A549 (cell line): ENCODE results near the gene GNA15. TPM values are rescaled to one million over a fixed set of nuclear protein-coding genes. Genes with fewer than 3 reads are reported as not detected.

Experiments used
- BHLHE40 ChIP-seq: IDR thresholded peaks from 2 replicates; pipeline ENCODE4 v1.6.1; 2012; ENCODE audit warnings: low read depth, low read length, inconsistent platforms
- CBX2 ChIP-seq: fragments of 200-600 bp; sonication (generic); IDR thresholded peaks from 2 replicates; pipeline ENCODE4 v1.6.1; 2016; ENCODE audit warnings: low read depth, mild to moderate bottlenecking, borderline replicate concordance
- CHD2 ChIP-seq: fragments of 150-350 bp; IDR thresholded peaks from 2 replicates; pipeline ENCODE4 v1.6.1; 2014; ENCODE audit warnings: low read length; ENCODE audit not compliant: partially characterized antibody
- EHF ChIP-seq: fragments of 250-450 bp; sonication (Bioruptor Pico); IDR thresholded peaks from 2 replicates; pipeline ENCODE4 v1.5.0; 2020; ENCODE audit warnings: mild to moderate bottlenecking
- EP300 ChIP-seq, 2 experiments: fragments of >200 bp; sonication (Bioruptor Twin); formaldehyde crosslinking; IDR thresholded peaks; 2 replicates in 1 of 2; 3 replicates in 1 of 2; pipeline ENCODE4 v1.6.1; 2016 to 2017
- ESRRA ChIP-seq: fragments of 150-350 bp; IDR thresholded peaks from 2 replicates; pipeline ENCODE4 v1.6.1; 2014; ENCODE audit warnings: mild to moderate bottlenecking, low read length, borderline replicate concordance
- FOSB ChIP-seq: fragments of 250-450 bp; sonication (Bioruptor Pico); IDR thresholded peaks from 2 replicates; pipeline ENCODE4 v1.5.0; 2020; ENCODE audit warnings: mild to moderate bottlenecking, moderate library complexity
- FOSL2 ChIP-seq, 2 experiments: fragments of 450-650 bp in 1 of 2; fragments of >200 bp in 1 of 2; sonication (Bioruptor Twin) in 1 of 2; formaldehyde crosslinking; IDR thresholded peaks; 2 replicates each; pipeline versions ENCODE4 v1.5.0 to v1.6.1; 2016 to 2020; ENCODE audit warnings: mild to moderate bottlenecking in 1 of 2, moderate library complexity in 1 of 2
- GATA3 ChIP-seq: IDR thresholded peaks from 2 replicates; pipeline ENCODE4 v1.6.1; 2012; ENCODE audit warnings: borderline replicate concordance
- HEYL ChIP-seq: fragments of 250-450 bp; sonication (Bioruptor Pico); IDR thresholded peaks from 2 replicates; pipeline ENCODE4 v1.8.0; 2021; ENCODE audit warnings: mild to moderate bottlenecking, moderate library complexity
- HOXA7 ChIP-seq: fragments of 250-450 bp; sonication (Bioruptor Pico); IDR thresholded peaks from 2 replicates; pipeline ENCODE4 v1.5.0; 2020; ENCODE audit warnings: mild to moderate bottlenecking, moderate library complexity
- JUN ChIP-seq, 2 experiments: fragments of >200 bp; sonication (Bioruptor Twin); formaldehyde crosslinking; IDR thresholded peaks; 2 replicates in 1 of 2; 3 replicates in 1 of 2; pipeline ENCODE4 v1.6.1; 2016 to 2017
- JUNB ChIP-seq: fragments of >200 bp; sonication (Bioruptor Twin); formaldehyde crosslinking; IDR thresholded peaks from 2 replicates; pipeline ENCODE4 v1.6.1; 2016
- KDM1A ChIP-seq: fragments of 200-600 bp; sonication (generic); IDR thresholded peaks from 2 replicates; pipeline ENCODE4 v1.6.1; 2016; ENCODE audit warnings: low read depth, mild to moderate bottlenecking
- KDM5A ChIP-seq: fragments of 200-600 bp; sonication (generic); IDR thresholded peaks from 2 replicates; pipeline ENCODE4 v1.6.1; 2016; ENCODE audit warnings: antibody characterized with exemption, mild to moderate bottlenecking
- MAZ ChIP-seq: fragments of 150-350 bp; IDR thresholded peaks from 2 replicates; pipeline ENCODE4 v1.6.1; 2014; ENCODE audit warnings: antibody characterized with exemption, low read depth, low read length, borderline replicate concordance
- MYC ChIP-seq: IDR thresholded peaks from 2 replicates; pipeline ENCODE4 v1.6.1; 2012; ENCODE audit warnings: mild to moderate bottlenecking, inconsistent platforms, low read length, improper control_type of control experiment, borderline replicate concordance
- NFE2L2 ChIP-seq: fragments of 150-350 bp; conservative IDR thresholded peaks from 2 replicates; pipeline ENCODE4 v1.6.1; 2014; ENCODE audit warnings: low read length
- NPAS2 ChIP-seq: fragments of 250-450 bp; sonication (Bioruptor Pico); IDR thresholded peaks from 2 replicates; pipeline ENCODE4 v1.8.0; 2022; ENCODE audit warnings: mild to moderate bottlenecking, moderate library complexity, borderline replicate concordance
- NR3C1 ChIP-seq: fragments of >200 bp; sonication (Bioruptor Twin); formaldehyde crosslinking; IDR thresholded peaks from 3 replicates; pipeline ENCODE4 v1.6.1; 2017
- POLR2A ChIP-seq: IDR thresholded peaks from 2 replicates; pipeline ENCODE4 v1.6.1; 2012; ENCODE audit warnings: mild to moderate bottlenecking, low read length
- RCOR1 ChIP-seq: fragments of 150-350 bp; IDR thresholded peaks from 2 replicates; pipeline ENCODE4 v1.6.1; 2014; ENCODE audit warnings: antibody characterized with exemption, low read length, low read depth
- SMC3 ChIP-seq: fragments of >200 bp; sonication (Bioruptor Twin); formaldehyde crosslinking; IDR thresholded peaks from 3 replicates; pipeline ENCODE4 v1.6.1; 2018; ENCODE audit warnings: inconsistent platforms
- TP53 ChIP-seq: fragments of 250-450 bp; sonication (Bioruptor Pico); IDR thresholded peaks from 2 replicates; pipeline ENCODE4 v1.5.0; 2021; ENCODE audit warnings: mild to moderate bottlenecking, moderate library complexity
- ZFP36 ChIP-seq: fragments of 450-650 bp; IDR thresholded peaks from 2 replicates; pipeline ENCODE4 v1.6.1; 2014; ENCODE audit warnings: borderline replicate concordance; ENCODE audit not compliant: partially characterized antibody
- ZNF302 ChIP-seq: fragments of 250-450 bp; sonication (Bioruptor Pico); IDR thresholded peaks from 2 replicates; pipeline ENCODE4 v1.9.0; 2021; ENCODE audit warnings: inconsistent platforms, mild to moderate bottlenecking, moderate library complexity
- ZSCAN20 ChIP-seq: fragments of 250-450 bp; sonication (Bioruptor Pico); IDR thresholded peaks from 2 replicates; pipeline ENCODE4 v1.8.0; 2022; ENCODE audit warnings: mild to moderate bottlenecking, moderate library complexity
- polyA plus RNA-seq, 4 experiments: library from polyadenylated mRNA; depleted of rRNA in 3 of 4; stranded (reverse); fragments of >200 nt; fragmentation: RNase III in 1 of 4; extraction: RNeasy Plus Mini Kit Qiagen cat#74134 plus additional on column Dnase treatment in 1 of 4; gene quantifications; 2 replicates in 3 of 4; 3 replicates in 1 of 4; pipeline ENCODE4 v1.2.3, GENCODE V29; 2011 to 2017
- TF ChIP-seq, protein P1 (sequence below): fragments of 250-450 bp; sonication (Bioruptor Pico); IDR thresholded peaks from 2 replicates; pipeline ENCODE4 v1.5.0; 2021; ENCODE audit warnings: mild to moderate bottlenecking, moderate library complexity, borderline replicate concordance
- TF ChIP-seq, protein P2 (sequence below): IDR thresholded peaks from 2 replicates; pipeline ENCODE4 v1.6.1; 2012
- TF ChIP-seq, protein P3 (sequence below): fragments of 450-650 bp; IDR thresholded peaks from 2 replicates; pipeline ENCODE4 v1.6.1; 2014; ENCODE audit warnings: antibody characterized with exemption
- TF ChIP-seq, protein P4 (sequence below): fragments of >200 bp; sonication (Bioruptor Twin); formaldehyde crosslinking; IDR thresholded peaks from 2 replicates; pipeline ENCODE4 v1.6.1; 2016
- TF ChIP-seq, protein P5 (sequence below): IDR thresholded peaks from 2 replicates; pipeline ENCODE4 v1.6.1; 2012

Gene GNA15
- polyA plus RNA-seq, 2 of the 4 experiments (the other 2 are of a cell fraction): 0.06 TPM; not detected in 1

DNA sequence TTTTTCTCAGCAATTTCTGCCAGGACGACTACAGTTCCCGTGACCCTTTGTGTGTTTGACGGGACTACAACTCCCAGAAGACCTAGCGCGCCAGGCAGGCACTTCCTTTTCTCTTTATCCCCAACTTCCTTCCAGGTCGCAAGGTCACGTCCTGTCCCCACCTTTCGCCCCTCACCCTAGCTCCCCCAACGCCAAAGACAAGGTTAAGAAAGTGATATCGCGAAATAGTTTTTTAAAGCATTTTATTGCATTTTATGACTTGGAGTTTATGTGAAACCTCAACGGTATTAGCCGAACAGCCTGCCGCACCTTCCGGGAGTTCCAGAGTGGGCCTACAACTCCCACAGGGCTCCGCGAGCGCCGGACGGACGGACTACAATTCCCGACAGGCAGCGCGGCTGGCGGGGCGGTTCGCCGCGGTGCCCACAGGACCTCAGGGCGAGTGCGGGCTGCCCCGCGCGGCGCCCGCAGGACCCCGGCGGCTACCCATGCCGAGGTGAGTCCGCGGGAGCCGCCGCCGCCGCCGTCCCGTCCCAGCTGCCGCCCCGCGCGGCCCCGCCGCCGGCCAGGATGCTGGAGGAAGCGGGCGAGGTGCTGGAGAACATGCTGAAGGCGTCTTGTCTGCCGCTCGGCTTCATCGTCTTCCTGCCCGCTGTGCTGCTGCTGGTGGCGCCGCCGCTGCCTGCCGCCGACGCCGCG, 49.8 kb downstream of the GNA15 start, which contains the start of gene NCLN (continued):
- TF ChIP-seq, protein P1, sequence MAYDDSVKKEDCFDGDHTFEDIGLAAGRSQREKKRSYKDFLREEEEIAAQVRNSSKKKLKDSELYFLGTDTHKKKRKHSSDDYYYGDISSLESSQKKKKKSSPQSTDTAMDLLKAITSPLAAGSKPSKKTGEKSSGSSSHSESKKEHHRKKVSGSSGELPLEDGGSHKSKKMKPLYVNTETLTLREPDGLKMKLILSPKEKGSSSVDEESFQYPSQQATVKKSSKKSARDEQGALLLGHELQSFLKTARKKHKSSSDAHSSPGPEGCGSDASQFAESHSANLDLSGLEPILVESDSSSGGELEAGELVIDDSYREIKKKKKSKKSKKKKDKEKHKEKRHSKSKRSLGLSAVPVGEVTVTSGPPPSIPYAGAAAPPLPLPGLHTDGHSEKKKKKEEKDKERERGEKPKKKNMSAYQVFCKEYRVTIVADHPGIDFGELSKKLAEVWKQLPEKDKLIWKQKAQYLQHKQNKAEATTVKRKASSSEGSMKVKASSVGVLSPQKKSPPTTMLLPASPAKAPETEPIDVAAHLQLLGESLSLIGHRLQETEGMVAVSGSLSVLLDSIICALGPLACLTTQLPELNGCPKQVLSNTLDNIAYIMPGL (CRISPR knock-in tag): no peak
- TF ChIP-seq RCOR1: no peak
- TF ChIP-seq GATA3: no peak
- no peak for TF ChIP-seq KDM1A
- no peak for TF ChIP-seq SMC3
- TF ChIP-seq EP300 (IDR thresholded peaks at IDR 0.05): no peak
- TF ChIP-seq, protein P2, sequence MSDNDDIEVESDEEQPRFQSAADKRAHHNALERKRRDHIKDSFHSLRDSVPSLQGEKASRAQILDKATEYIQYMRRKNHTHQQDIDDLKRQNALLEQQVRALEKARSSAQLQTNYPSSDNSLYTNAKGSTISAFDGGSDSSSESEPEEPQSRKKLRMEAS: peak; percentile 48; the same call in 1 of the 2 replicates
- TF ChIP-seq, protein P3, sequence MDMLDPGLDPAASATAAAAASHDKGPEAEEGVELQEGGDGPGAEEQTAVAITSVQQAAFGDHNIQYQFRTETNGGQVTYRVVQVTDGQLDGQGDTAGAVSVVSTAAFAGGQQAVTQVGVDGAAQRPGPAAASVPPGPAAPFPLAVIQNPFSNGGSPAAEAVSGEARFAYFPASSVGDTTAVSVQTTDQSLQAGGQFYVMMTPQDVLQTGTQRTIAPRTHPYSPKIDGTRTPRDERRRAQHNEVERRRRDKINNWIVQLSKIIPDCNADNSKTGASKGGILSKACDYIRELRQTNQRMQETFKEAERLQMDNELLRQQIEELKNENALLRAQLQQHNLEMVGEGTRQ: 0 out of 2 replicates have a peak, but pooled peaks have one; percentile 34
- no peak for TF ChIP-seq ZFP36
- TF ChIP-seq POLR2A: peak; percentile 48
- TF ChIP-seq ESRRA: peak; percentile 38; the same call in 1 of the 2 replicates
- no peak for TF ChIP-seq HEYL (CRISPR knock-in tag)
- TF ChIP-seq NPAS2 (CRISPR knock-in tag): no peak
- TF ChIP-seq TP53 (CRISPR knock-in tag): no peak
- TF ChIP-seq ZSCAN20 (CRISPR knock-in tag): no peak
- TF ChIP-seq EHF (CRISPR knock-in tag): no peak
- TF ChIP-seq FOSL2 (IDR thresholded peaks at IDR 0.05): no peak
- TF ChIP-seq FOSL2 (CRISPR knock-in tag; IDR thresholded peaks at IDR 0.05): no peak
- TF ChIP-seq ZNF302: no peak
- peak; percentile 60 to 91; a peak in 4 of 5 replicates for TF ChIP-seq JUN (IDR thresholded peaks at IDR 0.05)
- TF ChIP-seq, protein P4, sequence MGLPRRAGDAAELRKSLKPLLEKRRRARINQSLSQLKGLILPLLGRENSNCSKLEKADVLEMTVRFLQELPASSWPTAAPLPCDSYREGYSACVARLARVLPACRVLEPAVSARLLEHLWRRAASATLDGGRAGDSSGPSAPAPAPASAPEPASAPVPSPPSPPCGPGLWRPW: no peak
- peak; percentile 38; the same call in 1 of the 2 replicates for TF ChIP-seq MYC
- TF ChIP-seq HOXA7 (CRISPR knock-in tag): no peak
- no peak for TF ChIP-seq MAZ
- no peak for TF ChIP-seq NFE2L2
- no peak for TF ChIP-seq CBX2
- no peak for TF ChIP-seq FOSB (CRISPR knock-in tag)
- TF ChIP-seq NR3C1: no peak
- TF ChIP-seq, protein P5, sequence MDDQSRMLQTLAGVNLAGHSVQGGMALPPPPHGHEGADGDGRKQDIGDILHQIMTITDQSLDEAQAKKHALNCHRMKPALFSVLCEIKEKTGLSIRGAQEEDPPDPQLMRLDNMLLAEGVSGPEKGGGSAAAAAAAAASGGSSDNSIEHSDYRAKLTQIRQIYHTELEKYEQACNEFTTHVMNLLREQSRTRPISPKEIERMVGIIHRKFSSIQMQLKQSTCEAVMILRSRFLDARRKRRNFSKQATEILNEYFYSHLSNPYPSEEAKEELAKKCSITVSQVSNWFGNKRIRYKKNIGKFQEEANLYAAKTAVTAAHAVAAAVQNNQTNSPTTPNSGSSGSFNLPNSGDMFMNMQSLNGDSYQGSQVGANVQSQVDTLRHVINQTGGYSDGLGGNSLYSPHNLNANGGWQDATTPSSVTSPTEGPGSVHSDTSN: no peak
- TF ChIP-seq CHD2: no peak
- no peak for TF ChIP-seq JUNB
- TF ChIP-seq KDM5A: no peak
- no peak for TF ChIP-seq BHLHE40
